ENCODE data around the gene SHISA2. TPM values are rescaled to one million over a fixed set of nuclear protein-coding genes. Genes with fewer than 3 reads are reported as not detected.
A peak's percentile ranks its signal among the peaks of the same experiment; 100 is the strongest.

The SHISA2 gene
- total RNA-seq, 2 donors from 2014 or later, result 1.8 TPM; not detected in 1

- WGBS, 2 donors, result 33 to 38% methylated on average over 5 of the region's 5 CpGs
- H3K4me3 ChIP-seq, result no peak overlapping the region
- H3K4me1 ChIP-seq, result no peaks in the 10 kb centered on the region
- H3K27me3 ChIP-seq, result no peaks in the 10 kb centered on the region
- peak; percentile 25 to 55 (median 38) for DNase-seq
- H3K36me3 ChIP-seq (replicated peaks in 1 of 2; ENCODE audit: insufficient read depth in 1 of 2, low read depth in 2 of 2), result no peaks in the 10 kb centered on the region
- H3K9me3 ChIP-seq, result no peaks in the 10 kb centered on the region
- intact Hi-C loops (cut with DNase I), result no loop called here
- ATAC-seq, result peak; percentile 63
- no peak overlapping the region for H3K27ac ChIP-seq
- TF ChIP-seq, protein P1, sequence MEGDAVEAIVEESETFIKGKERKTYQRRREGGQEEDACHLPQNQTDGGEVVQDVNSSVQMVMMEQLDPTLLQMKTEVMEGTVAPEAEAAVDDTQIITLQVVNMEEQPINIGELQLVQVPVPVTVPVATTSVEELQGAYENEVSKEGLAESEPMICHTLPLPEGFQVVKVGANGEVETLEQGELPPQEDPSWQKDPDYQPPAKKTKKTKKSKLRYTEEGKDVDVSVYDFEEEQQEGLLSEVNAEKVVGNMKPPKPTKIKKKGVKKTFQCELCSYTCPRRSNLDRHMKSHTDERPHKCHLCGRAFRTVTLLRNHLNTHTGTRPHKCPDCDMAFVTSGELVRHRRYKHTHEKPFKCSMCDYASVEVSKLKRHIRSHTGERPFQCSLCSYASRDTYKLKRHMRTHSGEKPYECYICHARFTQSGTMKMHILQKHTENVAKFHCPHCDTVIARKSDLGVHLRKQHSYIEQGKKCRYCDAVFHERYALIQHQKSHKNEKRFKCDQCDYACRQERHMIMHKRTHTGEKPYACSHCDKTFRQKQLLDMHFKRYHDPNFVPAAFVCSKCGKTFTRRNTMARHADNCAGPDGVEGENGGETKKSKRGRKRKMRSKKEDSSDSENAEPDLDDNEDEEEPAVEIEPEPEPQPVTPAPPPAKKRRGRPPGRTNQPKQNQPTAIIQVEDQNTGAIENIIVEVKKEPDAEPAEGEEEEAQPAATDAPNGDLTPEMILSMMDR (IDR thresholded peaks at IDR 0.05), result peak; percentile 24 to 83 (median 63)
- no peak for TF ChIP-seq POLR2A (IDR thresholded peaks at IDR 0.05)
These were observed 11.1 kb upstream of the SHISA2 start for GRCh38 chr13:26062853-26063444.

- Histone ChIP-seq H3K27me3 (no peaks in the 10 kb centered on the region), H3K27ac (no peak overlapping the region), H3K36me3 (replicated peaks in 1 of 2; ENCODE audit: insufficient read depth in 1 of 2, low read depth in 2 of 2) (no peaks in the 10 kb centered on the region), H3K9me3 (no peaks in the 10 kb centered on the region), H3K4me1 (no peaks in the 10 kb centered on the region), H3K4me3 (no peak overlapping the region)
- TF ChIP-seq POLR2A (IDR thresholded peaks at IDR 0.05), result no peak
- TF ChIP-seq, protein P1 (IDR thresholded peaks at IDR 0.05), result no peak
- WGBS, 2 donors, result 70 to 80% methylated on average over 6 of the region's 6 CpGs
- no peak for DNase-seq
- ATAC-seq, result no peak
- intact Hi-C loops (cut with DNase I), result no loop called here
These were observed 10.1 kb upstream of the SHISA2 start for GRCh38 chr13:26061947-26062346.

GRCh38 chr13:26061256-26061655 lies 9.4 kb upstream of the SHISA2 start:
- intact Hi-C loops (cut with DNase I), result no loop called here
- DNase-seq (no peak), ATAC-seq (no peak)
- no peaks in the 10 kb centered on the region for H3K36me3 ChIP-seq (replicated peaks in 1 of 2; ENCODE audit: insufficient read depth in 1 of 2, low read depth in 2 of 2)
- H3K27ac ChIP-seq, result no peak overlapping the region
- TF ChIP-seq, protein P1 (IDR thresholded peaks at IDR 0.05), result no peak
- no peak for TF ChIP-seq POLR2A (IDR thresholded peaks at IDR 0.05)
- no peaks in the 10 kb centered on the region for H3K9me3 ChIP-seq
- H3K27me3 ChIP-seq, result no peaks in the 10 kb centered on the region
- 73% methylated on average over 5 of the region's 5 CpGs for WGBS, 2 donors
- H3K4me3 ChIP-seq, result no peak overlapping the region
- H3K4me1 ChIP-seq, result no peaks in the 10 kb centered on the region

- no peak for DNase-seq
- no peak for ATAC-seq
- H3K9me3 ChIP-seq, result no peaks in the 10 kb centered on the region
- H3K27me3 ChIP-seq, result no peaks in the 10 kb centered on the region
- H3K4me3 ChIP-seq, result no peak overlapping the region
- H3K4me1 ChIP-seq, result no peaks in the 10 kb centered on the region
- H3K36me3 ChIP-seq (replicated peaks in 1 of 2; ENCODE audit: insufficient read depth in 1 of 2, low read depth in 2 of 2), result no peaks in the 10 kb centered on the region
- H3K27ac ChIP-seq, result no peak overlapping the region
- no peak for TF ChIP-seq POLR2A (IDR thresholded peaks at IDR 0.05)
- TF ChIP-seq, protein P1 (IDR thresholded peaks at IDR 0.05), result no peak
- intact Hi-C loops (cut with DNase I), result no loop called here
- WGBS, 2 donors, result 68 to 70% methylated on average over 4 of the region's 4 CpGs
These were observed 8.5 kb upstream of the SHISA2 start for GRCh38 chr13:26060357-26060756.

- H3K9me3 ChIP-seq, result no peaks in the 10 kb centered on the region
- no peak overlapping the region for H3K27ac ChIP-seq
- no peak for TF ChIP-seq POLR2A (IDR thresholded peaks at IDR 0.05)
- TF ChIP-seq, protein P1 (IDR thresholded peaks at IDR 0.05), result no peak
- no peaks in the 10 kb centered on the region for H3K4me1 ChIP-seq
- DNase-seq, result no peak
- H3K27me3 ChIP-seq, result no peaks in the 10 kb centered on the region
- no peak overlapping the region for H3K4me3 ChIP-seq
- ATAC-seq, result no peak
- H3K36me3 ChIP-seq (replicated peaks in 1 of 2; ENCODE audit: insufficient read depth in 1 of 2, low read depth in 2 of 2), result no peaks in the 10 kb centered on the region
- 58 to 60% methylated on average over 6 of the region's 6 CpGs for WGBS, 2 donors
- intact Hi-C loops (cut with DNase I), result no loop called here
These were observed 6.9 kb upstream of the SHISA2 start for GRCh38 chr13:26058704-26059103.
